HG03442 (cell line): ENCODE measurements around the gene RRAGB.
"Not testable (repeated sequence)": the region's sequence is repeated elsewhere in the genome, so short reads cannot be mapped to it uniquely, and the experiment has no call there.

Source experiments
- ATAC-seq: cut with Tn5 transposase; IDR thresholded peaks from one replicate; pipeline ENCODE4 v1.9.1; 2021; ENCODE audit warnings: mild to moderate bottlenecking, moderate library complexity; ENCODE audit not compliant: unreplicated experiment

The RRAGB gene, protein sequence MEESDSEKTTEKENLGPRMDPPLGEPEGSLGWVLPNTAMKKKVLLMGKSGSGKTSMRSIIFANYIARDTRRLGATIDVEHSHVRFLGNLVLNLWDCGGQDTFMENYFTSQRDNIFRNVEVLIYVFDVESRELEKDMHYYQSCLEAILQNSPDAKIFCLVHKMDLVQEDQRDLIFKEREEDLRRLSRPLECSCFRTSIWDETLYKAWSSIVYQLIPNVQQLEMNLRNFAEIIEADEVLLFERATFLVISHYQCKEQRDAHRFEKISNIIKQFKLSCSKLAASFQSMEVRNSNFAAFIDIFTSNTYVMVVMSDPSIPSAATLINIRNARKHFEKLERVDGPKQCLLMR

DNA sequence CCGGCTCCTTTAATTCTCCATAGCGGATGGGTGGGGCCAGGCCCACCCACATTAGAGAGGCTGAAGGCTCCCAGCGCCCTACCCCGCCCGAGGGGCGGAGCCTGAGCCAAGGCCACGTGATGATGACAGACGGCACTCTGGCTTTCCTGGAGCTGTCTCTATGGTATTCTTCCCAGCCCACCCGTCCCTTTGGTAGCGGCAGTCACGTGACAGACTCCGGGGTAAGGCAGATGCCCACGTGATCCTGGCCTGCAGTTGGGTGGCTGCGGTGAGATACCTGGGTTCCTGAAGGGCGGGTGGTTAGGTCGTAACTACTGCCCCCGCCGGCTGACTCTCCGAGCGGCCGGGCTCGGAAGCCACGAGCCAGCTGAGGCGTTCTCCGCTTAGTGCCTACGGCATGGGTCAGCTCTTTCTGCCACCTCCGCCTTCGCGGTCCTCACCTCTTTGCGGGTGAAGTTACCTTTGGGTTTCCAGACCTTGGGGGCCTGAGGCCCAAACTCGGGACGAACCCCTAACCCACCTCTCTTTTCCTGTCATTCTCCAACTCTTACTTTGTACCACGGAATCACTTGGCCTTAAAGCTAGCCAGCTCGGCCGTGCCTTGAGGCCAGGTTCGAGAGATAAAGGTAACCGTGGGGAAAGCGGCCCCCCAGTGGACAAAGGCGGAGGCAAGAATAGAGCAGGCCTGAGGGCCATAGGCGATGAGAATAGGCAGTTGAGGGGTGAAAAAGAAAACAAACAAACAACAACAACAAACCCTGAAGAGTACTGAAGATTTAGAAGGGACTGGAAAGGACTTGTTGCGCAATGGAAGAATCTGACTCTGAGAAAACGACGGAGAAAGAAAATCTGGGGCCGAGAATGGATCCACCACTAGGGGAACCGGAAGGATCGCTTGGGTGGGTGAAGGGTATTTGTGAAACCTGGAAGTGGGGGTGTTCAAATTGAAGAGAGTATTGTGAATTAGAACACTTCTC is at the start of gene RRAGB:
TSS of gene RRAGB (plus strand) at position 229 of the 977 bp plus-strand sequence. CDS start at position 808, 579 bp downstream.
- peak; percentile 94 for ATAC-seq

DNA sequence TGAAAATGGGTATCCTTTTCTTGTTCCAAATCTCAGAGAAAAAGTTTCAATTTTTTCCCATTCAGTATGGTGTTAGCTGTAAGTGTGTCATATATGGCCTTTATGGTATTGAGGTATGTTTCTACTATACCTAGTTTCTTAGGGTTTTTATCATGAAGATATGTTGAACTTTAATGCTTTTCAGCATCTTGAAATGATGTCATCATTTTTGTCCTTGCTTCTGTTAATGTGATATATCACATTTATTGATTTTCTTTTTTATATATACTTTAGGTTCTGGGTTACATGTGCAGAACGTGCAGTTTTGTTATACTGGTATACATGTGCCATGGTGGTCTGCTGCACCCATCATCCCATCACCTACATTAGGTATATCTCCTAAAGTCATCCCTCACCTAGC is 49.5 kb upstream of the RRAGB start:
- ATAC-seq, result no peak

DNA sequence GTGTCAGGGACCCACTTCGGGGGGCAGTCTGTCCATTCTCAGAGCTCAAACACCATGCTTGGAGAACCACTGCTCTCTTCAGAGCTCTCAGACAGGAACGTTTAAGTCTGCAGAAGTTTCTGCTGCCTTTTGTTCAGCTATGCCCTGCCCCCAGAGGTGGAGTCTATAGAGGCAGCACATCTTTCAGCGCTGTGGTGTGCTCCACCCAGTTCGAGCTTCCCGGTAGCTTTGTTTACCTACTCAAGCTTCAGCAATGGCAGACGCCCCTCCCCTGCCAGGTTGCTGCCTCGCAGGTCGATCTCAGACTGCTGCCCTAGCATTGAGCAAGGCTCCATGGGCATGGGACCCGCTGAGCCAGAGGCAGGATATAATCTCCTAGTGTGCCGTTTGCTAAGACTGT is 29.0 kb upstream of the RRAGB start:
- not testable (repeated sequence) for ATAC-seq

DNA sequence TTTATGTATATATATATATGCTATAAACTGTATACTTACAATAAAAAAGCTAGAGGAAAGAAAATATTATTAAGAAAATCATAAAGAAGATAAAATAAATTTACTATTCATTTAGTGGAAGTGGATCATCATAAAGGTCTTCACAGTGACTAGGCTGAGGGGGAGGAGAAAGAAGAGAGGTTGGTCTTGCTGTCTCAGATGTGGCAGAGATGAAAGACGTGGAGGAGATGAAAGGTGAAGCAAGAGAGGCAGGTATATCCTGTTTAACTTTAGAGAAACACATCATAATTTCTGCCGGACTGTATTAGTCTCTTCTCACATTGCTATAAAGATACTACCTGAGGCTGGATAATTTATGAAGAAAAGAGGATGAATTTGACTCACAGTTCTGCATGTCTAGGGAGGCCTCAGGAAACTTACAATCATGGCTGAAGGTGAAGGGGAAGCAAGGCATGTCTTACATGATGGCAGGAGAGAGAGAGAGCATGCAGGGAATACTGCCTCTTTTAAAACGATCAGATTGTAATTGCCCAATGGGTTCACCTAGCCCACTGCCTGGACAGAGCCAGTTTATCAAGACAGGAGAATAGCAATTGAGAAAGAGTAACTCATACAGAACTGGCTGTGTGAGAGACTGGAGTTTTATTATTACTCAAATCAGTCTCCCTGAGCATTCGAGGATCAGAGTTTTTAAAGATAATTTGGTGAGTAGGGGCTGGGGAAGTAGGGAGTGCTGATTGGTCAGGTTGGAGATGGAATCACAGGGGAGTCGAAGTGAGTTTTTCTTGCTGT is 22.1 kb upstream of the RRAGB start:
- ATAC-seq, result no peak

DNA sequence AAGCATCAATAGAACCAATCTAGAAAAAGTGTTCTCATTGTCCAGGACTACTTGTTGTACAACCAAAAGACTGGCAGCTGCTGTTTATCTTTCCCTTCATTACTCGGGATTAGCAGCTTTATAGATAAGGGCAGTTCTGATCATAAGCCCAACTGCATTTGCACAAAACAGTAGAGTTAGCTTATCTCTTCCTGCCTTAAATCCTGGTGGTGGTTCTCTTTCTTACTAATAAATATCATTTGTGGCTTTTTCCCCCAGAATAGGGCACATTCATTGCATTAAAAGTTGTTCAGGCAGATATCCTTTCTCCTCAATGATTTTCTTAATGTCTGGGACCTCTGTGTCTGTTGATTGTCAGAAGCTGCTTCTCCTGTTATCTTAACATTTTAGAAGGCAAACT is 20.2 kb upstream of the RRAGB start:
- ATAC-seq, result no peak

DNA sequence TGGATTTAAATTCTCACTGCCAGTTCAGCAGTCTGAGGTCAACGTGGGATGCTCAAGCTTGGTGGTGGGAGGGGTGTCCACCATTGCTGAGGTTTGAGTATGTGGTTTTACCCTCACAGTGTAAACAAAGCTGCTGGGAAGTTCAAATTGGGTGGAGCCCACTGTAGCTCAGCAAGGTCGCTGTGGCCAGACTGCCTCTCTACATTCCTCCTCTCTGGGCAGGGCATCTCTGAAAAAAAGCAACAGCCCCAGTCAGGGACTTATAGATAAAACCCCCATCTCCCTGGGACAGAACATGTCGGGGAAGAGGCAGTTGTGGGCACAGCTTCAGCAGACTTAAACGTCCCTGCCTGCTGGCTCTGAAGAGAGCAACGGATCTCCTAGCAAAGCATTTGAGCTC is 14.9 kb upstream of the RRAGB start:
- ATAC-seq, result no peak

DNA sequence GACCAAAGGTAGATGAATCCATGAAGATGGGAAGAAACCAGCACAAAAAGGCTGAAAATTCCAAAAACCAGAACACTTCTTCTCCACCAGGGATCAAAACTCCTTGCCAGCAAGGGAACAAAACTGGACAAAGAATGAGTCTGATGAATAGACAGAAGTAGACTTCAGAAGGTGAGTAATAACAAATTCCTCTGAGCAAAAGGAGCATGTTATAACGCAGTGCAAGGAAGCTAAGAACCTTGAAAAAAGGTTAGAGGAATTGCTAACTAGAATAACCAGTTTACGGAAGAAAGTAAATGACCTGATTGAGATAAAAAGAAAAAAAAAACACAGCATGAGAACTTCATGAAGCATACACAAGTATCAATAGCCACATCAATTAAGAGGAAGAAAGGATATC is 14.1 kb upstream of the RRAGB start:
- ATAC-seq, result not testable (repeated sequence)

DNA sequence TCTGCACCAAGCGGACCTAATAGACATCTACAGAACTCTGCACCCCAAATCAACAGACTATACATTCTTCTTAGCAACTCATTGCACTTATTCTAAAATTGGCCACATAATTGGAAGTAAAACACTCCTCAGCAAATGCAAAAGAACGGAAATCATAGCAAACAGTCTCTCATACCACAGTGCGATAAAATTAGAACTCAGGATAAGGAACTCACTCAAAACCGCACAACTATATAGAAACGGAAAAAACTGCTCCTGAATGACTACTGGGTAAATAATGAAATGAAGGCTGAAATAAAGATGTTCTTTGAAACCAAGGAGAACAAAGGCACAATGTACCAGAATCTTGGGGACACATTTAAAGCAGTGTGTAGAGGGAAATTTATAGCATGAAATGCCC is 12.5 kb upstream of the RRAGB start:
- not testable (repeated sequence) for ATAC-seq

DNA sequence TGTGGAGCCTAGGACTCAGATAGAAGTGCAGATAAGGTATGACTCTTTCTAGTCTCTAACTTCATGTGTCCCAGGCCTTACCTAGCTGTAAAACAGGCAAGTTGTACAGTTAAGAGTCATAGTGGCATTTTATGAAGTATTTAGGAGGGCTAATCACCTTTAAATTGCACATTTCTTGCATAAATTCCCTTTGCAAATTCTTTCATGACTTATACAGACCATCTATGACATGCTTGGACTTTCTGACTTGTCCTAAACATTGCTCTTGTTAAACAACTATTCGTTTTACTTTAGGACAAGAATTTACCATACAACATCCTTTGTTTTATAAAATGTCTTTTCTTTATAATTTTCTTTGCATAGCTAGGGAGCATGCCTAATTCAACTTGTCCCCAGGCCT is 7.8 kb upstream of the RRAGB start:
- no peak for ATAC-seq

DNA sequence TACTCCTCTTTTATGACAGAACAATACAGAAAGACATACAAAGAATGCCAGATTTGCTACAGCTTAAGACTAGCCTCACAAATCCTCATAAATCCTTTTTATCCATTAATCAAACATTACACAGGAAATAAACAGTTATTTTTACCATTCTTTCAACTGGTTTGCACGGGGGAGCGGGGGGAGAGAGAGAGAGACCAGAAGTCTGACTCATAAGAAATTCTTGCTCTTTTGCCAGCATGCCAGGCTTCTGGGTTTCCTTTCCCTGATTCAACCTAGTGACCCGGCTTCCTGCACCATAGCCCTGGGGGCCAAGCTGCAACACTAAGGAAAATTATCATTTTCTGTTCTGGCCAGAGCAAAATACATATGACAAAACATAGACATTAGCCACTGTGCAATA is 6.8 kb upstream of the RRAGB start:
- ATAC-seq, result no peak

DNA sequence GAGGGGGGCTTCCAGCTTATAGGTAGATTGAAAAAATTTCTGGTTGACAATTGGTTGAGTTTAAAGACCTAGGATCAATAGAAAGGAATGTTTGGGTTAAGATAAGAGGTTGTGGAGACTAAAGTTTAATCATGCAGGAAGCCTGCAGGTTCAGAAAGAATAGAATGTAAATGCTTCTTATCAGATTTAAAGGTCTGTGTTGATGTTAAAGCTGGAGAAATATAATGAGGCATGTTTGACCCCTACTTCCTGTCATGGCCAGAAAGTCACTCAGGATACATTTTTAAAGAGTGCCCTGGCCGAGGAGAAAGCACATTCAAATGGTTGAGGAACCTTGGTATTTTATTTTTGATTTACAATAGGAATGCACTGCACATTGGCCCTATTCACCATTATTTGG is 3.9 kb upstream of the RRAGB start:
- no peak for ATAC-seq

DNA sequence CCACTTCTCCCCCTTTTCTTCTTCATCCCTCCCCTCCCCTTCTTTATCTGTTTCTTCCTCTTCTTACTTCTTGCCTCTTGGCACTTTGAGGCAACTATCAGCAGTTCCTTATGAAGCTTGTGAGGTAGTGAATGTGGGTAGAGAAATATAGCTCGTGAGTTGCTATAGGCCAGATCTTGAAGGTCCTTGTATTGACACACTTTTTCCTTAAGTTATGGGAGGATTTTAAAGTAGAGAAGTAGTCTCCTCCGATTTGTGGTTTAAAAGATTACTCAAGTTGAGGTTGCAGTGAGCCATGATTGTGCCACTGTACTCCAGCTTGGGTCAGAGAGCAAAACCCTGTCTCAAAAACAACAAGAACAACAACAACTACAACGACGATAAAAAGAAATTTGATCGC is 3.4 kb upstream of the RRAGB start:
- no peak for ATAC-seq

DNA sequence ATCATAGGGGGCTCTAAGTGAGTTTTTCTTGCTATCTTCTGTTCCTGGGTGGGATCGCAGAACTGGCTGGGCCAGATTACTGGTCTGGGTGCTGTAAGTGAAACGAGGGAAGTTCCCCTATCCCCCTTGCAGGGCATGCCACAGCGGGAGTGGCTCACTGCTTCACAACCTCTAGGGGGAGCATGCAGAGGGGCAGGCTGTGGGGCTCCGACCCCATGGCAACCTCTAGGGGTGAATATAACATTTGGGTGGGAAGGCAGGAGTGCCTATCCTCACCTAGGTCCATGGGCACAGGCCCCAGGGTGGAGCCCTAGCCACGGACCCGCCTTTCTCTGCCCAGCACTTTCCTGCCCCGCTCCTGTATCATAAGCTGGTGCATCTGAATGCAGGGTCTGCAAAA is 1.7 kb upstream of the RRAGB start:
- no peak for ATAC-seq

DNA sequence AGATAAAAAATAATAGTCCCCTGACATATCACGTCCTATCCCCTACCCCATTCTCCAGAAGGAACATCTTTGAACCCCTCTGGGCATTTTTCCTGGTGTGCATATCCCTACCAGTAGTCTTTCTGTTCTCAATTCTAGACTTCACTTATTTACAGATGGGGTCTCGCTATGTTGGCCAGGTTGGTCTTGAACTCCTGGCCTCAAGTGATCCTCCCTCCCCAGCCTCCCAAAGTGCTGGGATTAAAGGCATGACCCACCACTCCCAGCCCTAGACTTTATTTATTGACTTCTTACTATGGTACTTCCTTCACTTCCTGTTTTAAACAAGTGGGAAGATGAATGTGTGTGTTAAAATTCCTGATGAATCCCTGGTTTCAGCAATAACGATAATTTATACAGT is 612 bp upstream of the RRAGB start:
- no peak for ATAC-seq

DNA sequence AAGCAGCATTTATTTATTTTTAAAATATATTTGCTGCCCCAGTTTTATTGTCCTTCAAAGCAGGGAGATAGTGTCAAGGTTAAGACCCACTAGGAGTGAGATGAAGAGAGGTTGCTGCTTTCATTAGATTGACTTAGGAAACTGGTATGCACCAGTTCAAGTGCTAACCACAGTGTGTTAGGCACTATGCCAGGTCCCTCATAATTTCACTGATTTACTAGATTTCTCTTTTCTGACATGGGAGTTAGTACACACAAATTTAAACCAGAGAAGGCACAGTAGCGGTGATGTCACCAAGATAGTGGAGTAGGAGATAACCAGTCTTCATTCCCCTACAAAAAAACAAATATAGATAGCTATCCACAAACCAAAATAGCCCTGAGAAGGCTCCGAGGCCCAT is 14.3 kb downstream of the RRAGB start:
- ATAC-seq, result no peak

DNA sequence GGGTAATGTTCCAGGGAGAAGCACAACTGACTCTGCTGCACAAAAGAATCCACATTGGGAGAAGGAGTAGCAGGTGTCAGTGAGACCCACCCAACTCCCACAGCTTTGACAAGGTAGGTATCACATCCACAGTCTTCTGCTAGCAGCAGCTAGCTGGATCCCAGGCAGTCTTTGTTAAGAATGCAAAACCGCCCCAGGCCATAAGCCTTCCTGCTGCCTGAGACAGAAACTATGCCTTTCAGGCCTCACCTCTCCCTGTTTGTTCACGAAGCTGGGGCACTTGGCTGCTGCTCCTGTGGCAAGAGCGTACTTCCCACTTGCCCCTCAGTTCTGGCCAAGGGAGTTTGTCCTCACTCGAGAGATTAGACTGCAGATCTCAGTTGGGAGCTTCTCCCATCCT is 21.4 kb downstream of the RRAGB start:
- no peak for ATAC-seq

DNA sequence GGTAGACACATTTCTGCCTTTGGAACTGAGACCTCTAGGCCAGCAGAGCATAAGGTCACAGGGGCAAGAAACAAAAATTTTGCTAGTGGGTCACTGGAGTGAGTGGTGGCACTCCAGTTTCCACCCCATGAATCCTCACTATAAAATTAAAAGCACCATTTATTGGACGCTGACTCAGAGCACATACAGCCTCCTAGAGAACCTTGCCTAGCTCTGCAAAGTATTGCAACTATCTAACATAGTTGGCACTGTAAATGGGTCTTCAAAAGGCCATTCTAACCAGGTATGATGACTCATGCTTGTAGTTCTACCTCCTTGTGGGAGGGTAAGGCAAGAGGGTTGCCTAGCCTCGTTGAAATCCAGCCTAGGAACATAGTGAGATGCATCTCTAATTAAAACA is 25.1 kb downstream of the RRAGB start:
- ATAC-seq, result no peak

DNA sequence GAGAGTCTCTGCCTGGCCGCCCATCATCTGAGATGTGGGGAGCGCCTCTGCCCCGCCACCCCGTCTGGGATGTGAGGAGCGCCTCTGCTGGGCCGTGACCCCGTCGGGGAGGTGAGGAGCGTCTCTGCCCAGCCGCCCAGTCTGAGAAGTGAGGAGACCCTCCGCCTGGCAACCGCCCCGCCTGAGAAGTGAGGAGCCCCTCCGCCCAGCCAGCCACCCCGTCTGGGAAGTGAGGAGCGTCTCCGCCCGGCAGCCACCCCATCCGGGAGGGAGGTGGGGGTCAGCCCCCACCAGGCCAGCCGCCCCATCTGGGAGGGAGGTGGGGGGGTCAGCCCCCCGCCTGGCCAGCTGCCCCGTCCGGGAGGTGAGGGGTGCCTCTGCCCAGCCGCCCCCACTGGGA is 30.9 kb downstream of the RRAGB start:
- ATAC-seq, result not testable (repeated sequence)

DNA sequence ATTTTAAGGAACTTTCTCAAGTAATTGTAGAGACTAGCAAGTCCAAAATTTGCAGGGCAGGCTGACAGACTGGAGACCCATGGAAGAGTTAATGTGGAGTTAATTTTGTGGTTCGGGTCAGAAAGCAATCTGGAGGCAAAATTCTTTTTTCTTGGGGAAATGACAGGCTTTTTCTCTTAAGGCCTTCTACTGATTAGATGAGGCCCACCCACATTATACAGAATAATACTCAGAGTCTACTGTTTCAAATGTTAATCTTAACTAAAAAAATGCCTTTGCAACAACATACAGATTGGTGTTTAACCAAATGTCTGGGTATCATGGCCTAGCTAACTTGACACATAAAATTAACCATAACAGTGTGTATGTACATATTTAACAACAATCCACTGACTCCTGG is 32.7 kb downstream of the RRAGB start:
- no peak for ATAC-seq

DNA sequence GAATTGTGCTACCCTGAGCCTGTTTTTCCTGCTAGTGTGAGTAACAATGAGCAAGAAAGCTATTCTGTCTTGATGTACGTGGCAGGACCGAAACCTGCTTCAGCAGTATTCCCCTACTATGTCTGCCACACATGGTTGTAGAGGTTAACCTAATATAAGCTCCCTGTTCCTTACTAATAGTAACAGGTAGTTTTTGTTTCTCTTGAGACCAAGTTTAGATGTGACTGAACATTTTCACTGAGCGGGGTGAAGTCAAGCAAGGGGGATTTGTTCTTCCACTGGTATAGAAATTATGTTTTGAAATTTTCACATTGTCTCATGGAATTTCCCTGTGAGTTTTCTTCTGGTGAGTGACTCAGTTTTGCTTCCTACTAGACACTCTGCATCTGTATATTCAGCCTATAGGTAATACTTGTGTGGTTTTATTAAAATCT is 37.3 kb downstream of the RRAGB start:
- peak; percentile 96 for ATAC-seq

DNA sequence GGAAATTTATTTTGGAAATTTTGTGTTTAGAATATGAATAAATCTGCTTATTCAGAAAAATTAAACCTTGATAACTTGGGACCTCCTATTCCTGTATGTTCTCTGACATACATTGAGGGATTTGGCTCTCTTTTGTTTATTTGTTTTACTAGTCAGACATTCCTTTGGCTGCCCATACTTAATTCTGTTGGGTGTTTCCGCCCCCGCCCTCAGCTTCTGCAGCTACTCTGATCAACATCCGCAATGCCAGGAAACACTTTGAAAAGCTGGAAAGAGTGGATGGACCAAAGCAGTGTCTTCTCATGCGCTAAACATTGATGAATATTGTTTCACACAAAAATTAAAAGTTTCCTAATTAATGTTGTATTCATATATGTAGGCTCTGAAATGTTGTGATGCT is 40.5 kb downstream of the RRAGB start:
- ATAC-seq, result no peak
